CD4-positive, CD25-positive, alpha-beta regulatory T cell (primary cell): Measurements from ENCODE around the gene B4GALT6. TPM values are rescaled to one million over a fixed set of nuclear protein-coding genes. Genes with fewer than 3 reads are reported as not detected.
"Not testable (repeated sequence)": the region's sequence is repeated elsewhere in the genome, so short reads cannot be mapped to it uniquely, and the experiment has no call there.

Experiments
- ATAC-seq, 2 donors: fragments of 150-1000 bp; cut with Tn5 transposase; one replicate each; pipeline ENCODE4 v1.10.0; 2021; ENCODE audit warnings: low read depth in 2 of 2, moderate number of reproducible peaks in 2 of 2, moderate library complexity in 1 of 2
- DNase-seq, 3 donors: peaks; one replicate each; pipeline versions ENCODE4 v3.0.0 to v3.0.0-alpha.2; 2012 to 2022; ENCODE audit warnings: mixed read lengths in 1 of 3
- H3K27ac ChIP-seq: one replicate; pipeline ENCODE4 v1.7.0; 2013; ENCODE audit warnings: mild to moderate bottlenecking, low read length; ENCODE audit not compliant: insufficient read depth, poor library complexity, severe bottlenecking
- H3K27me3 ChIP-seq: one replicate; pipeline ENCODE4 v1.7.0; 2013; ENCODE audit warnings: low read length; ENCODE audit not compliant: control insufficient read depth, insufficient read depth
- H3K36me3 ChIP-seq: one replicate; pipeline ENCODE4 v1.7.0; 2013; ENCODE audit warnings: mild to moderate bottlenecking, low read length, moderate library complexity; ENCODE audit not compliant: control insufficient read depth, insufficient read depth
- H3K4me1 ChIP-seq: 2 replicates; pipeline ENCODE4 v1.7.0; 2013; ENCODE audit warnings: mild to moderate bottlenecking, low read length; ENCODE audit not compliant: insufficient read depth, control insufficient read depth, poor library complexity, severe bottlenecking
- H3K4me3 ChIP-seq: one replicate; pipeline ENCODE4 v1.7.0; 2013; ENCODE audit warnings: low read depth, mild to moderate bottlenecking, low read length, moderate library complexity
- H3K9me3 ChIP-seq, 2 experiments: 1 replicate in 1 of 2; 2 replicates in 1 of 2; pipeline ENCODE4 v1.7.0; 2013; ENCODE audit warnings: low read length in 2 of 2, mild to moderate bottlenecking in 1 of 2, moderate library complexity in 1 of 2; ENCODE audit not compliant: control insufficient read depth in 2 of 2
- H3K27ac Mint-ChIP-seq, 3 donors: one replicate each; pipeline ENCODE4 v1.8.0; 2020 to 2022; ENCODE audit warnings: mild to moderate bottlenecking in 3 of 3, mixed read lengths in 3 of 3, moderate library complexity in 2 of 3
- H3K27me3 Mint-ChIP-seq: one replicate; pipeline ENCODE4 v1.8.0; 2022; ENCODE audit warnings: mild to moderate bottlenecking, mixed read lengths
- H3K36me3 Mint-ChIP-seq: one replicate; pipeline ENCODE4 v1.8.0; 2020; ENCODE audit warnings: mixed read lengths
- H3K4me1 Mint-ChIP-seq, 4 donors: one replicate each; pipeline ENCODE4 v1.8.0; 2020 to 2022; ENCODE audit warnings: mixed read lengths in 4 of 4, mild to moderate bottlenecking in 1 of 4
- H3K4me3 Mint-ChIP-seq, 4 donors: one replicate each; pipeline ENCODE4 v1.8.0; 2020 to 2022; ENCODE audit warnings: mild to moderate bottlenecking in 4 of 4, mixed read lengths in 4 of 4, moderate library complexity in 3 of 4
- H3K9me3 Mint-ChIP-seq, 7 donors: one replicate each; pipeline ENCODE4 v1.8.0; 2020 to 2022; ENCODE audit warnings: mixed read lengths in 7 of 7, mild to moderate bottlenecking in 3 of 7, moderate library complexity in 2 of 7
- polyA plus RNA-seq, 4 donors: library from polyadenylated mRNA; unstranded; fragments of 300-500 nt; fragmentation: Illumina TruSeq; gene quantifications; one replicate each; pipeline ENCODE4 v1.2.3, GENCODE V29; 2021
- total RNA-seq: library from RNA; stranded (reverse); gene quantifications from one replicate; pipeline ENCODE4 v1.2.3, GENCODE V29; 2022

The B4GALT6 gene, protein sequence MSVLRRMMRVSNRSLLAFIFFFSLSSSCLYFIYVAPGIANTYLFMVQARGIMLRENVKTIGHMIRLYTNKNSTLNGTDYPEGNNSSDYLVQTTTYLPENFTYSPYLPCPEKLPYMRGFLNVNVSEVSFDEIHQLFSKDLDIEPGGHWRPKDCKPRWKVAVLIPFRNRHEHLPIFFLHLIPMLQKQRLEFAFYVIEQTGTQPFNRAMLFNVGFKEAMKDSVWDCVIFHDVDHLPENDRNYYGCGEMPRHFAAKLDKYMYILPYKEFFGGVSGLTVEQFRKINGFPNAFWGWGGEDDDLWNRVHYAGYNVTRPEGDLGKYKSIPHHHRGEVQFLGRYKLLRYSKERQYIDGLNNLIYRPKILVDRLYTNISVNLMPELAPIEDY
- total RNA-seq (0.47 TPM), polyA plus RNA-seq (not detected)

DNA sequence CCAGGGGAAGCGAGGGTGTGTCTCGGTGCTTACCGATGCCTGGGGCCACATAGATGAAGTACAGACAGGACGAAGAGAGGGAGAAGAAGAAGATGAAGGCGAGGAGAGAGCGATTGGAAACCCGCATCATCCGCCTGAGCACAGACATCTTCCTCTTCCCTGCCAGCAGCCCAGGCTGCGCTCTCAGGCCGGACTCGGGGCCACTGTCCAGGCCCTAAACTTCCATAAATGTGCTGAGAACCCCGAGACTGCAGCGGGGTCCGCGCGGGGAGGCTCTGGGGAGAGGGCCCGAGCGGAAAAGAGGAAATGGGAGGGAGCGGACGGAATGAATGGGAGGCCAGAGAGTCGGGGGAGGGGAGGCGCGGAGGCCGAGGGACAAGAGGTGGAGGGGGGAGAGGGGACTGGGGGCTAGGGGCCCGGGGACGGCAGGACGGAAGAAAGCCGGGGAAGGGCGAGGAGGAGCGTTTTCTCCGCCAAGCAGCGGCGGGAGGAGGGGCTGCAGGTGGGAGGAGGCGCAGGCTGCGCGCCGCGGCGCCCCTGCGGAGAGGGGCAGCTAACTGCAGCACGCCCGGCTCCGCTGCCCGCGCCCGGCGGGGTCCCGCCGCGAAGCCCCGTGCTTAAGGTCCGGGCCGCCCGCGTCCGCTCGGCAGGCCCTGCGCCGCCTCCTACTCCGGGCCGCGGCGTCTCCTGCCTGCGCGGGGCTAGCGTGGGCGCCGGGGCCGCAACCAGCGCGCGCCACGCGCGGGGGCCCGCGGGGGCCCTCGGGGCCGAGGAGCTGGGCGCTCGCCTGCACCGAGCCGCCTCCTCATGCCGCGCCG is at the start of gene B4GALT6:
Gene B4GALT6 (minus strand): TSS at position 303 of the 818 bp plus-strand sequence. CDS start 155 bp downstream, at position 148.
- peaks cover 40% of the 10 kb centered on the region for H3K27me3 ChIP-seq
- peaks cover 12% of the 10 kb centered on the region for H3K4me1 ChIP-seq
- peak in 1 of 2 donors; percentile 32 for ATAC-seq
- Mint-ChIP-seq H3K27ac (no peak within 1 kb of the TSS), H3K9me3 (peaks cover 0 to 7% (median 0%) of the 10 kb centered on the region in 7 donors), H3K4me3 (peak within 1 kb of the TSS; percentile 85 to 93 (median 88)), H3K4me1 (peaks cover 0 to 21% (median 7%) of the 10 kb centered on the region in 4 donors), H3K27me3 (peaks cover 68% of the 10 kb centered on the region), H3K36me3 (no peaks in the 10 kb centered on the region)
- no peaks in the 10 kb centered on the region for H3K36me3 ChIP-seq
- H3K9me3 ChIP-seq, result no peaks in the 10 kb centered on the region
- H3K4me3 ChIP-seq, result no peak within 1 kb of the TSS
- peak in 1 of 3 donors; percentile 7 for DNase-seq
- no peak within 1 kb of the TSS for H3K27ac ChIP-seq

DNA sequence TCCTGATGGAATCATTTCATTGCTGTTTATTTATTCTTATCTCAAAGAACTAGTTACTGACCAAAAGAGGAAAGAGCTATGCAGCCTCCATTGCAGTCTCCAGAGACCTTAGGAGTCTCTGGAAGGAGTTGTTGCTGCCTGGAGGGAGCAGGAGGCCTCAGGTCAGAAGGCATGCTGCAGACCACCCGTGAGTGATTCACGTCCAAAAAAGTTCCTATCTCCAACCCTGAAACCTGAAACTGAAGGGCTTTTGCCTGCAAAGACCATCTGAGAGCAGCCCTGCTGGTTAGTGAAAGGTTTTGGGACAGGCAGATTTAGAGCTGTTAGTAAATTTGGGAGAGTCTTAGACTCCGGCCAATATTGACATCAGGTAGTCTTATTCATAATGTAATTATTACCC is 47.2 kb upstream of the B4GALT6 start:
- peaks cover 9% of the 10 kb centered on the region for H3K27me3 ChIP-seq
- peaks cover 0 to 1% (median 0%) of the 10 kb centered on the region in 7 donors for H3K9me3 Mint-ChIP-seq
- no peak overlapping the region for H3K4me3 Mint-ChIP-seq
- no peak overlapping the region for H3K27ac ChIP-seq
- H3K36me3 Mint-ChIP-seq, result no peaks in the 10 kb centered on the region
- no peak overlapping the region for H3K27ac Mint-ChIP-seq
- no peak for DNase-seq
- peaks cover 15% of the 10 kb centered on the region for H3K27me3 Mint-ChIP-seq
- no peak overlapping the region for H3K4me3 ChIP-seq
- ATAC-seq, result no peak
- H3K4me1 ChIP-seq, result no peaks in the 10 kb centered on the region
- H3K9me3 ChIP-seq, result no peaks in the 10 kb centered on the region
- no peaks in the 10 kb centered on the region for H3K36me3 ChIP-seq
- H3K4me1 Mint-ChIP-seq, result no peaks in the 10 kb centered on the region

DNA sequence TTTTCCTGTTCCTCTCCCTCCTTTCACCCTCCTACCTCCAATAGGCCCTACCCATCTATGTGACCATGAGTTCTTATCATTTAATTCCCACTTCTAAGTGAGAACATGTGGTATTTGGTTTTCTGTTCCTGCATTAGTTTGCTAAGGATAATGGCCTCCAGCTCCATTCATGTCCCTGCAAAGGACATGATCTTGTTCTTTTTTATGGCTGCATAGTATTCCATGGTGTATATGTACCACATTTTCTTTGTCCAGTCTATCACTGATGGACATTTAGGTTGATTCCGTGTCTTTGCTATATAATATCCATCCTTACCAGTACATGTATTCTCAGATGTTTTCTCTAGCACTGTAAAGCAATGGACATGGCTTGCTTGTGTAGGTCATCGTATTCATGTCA is 44.8 kb upstream of the B4GALT6 start:
- not testable (repeated sequence) for H3K9me3 ChIP-seq, H3K4me3 Mint-ChIP-seq, H3K4me3 ChIP-seq, H3K36me3 ChIP-seq, H3K4me1 Mint-ChIP-seq, H3K36me3 Mint-ChIP-seq, H3K4me1 ChIP-seq, DNase-seq, H3K27ac Mint-ChIP-seq, H3K9me3 Mint-ChIP-seq, H3K27ac ChIP-seq, ATAC-seq
- peaks cover 34% of the 10 kb centered on the region for H3K27me3 Mint-ChIP-seq
- H3K27me3 ChIP-seq, result peaks cover 16% of the 10 kb centered on the region

DNA sequence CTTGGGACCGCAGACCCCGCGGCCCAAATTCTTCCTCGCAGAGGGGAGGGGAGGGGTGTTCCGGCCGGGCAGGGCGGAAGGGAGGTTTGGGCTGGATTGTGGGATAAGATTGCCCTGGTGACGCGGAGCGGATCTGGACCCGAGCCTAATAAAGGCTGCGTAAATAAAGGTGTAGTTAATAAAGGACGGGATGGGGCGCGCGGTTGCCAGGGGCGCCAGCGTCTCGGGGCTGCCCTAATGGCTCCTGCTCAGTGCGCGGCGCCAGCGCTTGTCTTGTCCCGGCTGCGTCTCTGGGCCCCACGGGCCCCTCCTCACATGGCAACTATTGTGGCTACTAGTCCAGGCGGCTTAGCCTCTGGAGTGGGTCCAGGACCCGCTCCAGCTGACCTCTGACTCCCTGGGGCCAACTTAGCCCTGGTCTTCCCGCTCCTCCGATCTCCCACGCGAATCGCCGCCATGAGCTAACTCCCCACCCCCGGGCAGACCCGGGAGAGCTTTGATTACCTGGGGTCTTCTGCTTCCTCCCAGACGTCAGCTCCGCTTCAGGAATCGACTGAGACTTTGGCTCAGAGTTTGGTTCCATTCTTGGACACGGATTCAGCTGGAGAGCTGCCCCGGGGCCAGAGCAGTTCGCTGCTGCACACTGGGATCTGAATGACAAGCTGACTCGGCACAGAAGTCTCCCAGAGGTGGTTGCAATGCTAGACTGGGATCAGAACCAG is 39.8 kb upstream of the B4GALT6 start:
- H3K27me3 Mint-ChIP-seq, result peaks cover 35% of the 10 kb centered on the region
- Histone ChIP-seq H3K27ac (no peak overlapping the region), H3K9me3 (no peaks in the 10 kb centered on the region), H3K4me3 (no peak overlapping the region), H3K36me3 (no peaks in the 10 kb centered on the region), H3K27me3 (peaks cover 21% of the 10 kb centered on the region), H3K4me1 (no peaks in the 10 kb centered on the region)
- DNase-seq (no peak), ATAC-seq (no peak)
- no peaks in the 10 kb centered on the region for H3K36me3 Mint-ChIP-seq
- peak overlapping the region in 2 of 4 donors; percentile 61 to 62 for H3K4me3 Mint-ChIP-seq
- H3K27ac Mint-ChIP-seq, result no peak overlapping the region
- H3K9me3 Mint-ChIP-seq, result peaks cover 0 to 6% (median 0%) of the 10 kb centered on the region in 7 donors
- peaks cover 0 to 4% (median 3%) of the 10 kb centered on the region in 4 donors for H3K4me1 Mint-ChIP-seq

DNA sequence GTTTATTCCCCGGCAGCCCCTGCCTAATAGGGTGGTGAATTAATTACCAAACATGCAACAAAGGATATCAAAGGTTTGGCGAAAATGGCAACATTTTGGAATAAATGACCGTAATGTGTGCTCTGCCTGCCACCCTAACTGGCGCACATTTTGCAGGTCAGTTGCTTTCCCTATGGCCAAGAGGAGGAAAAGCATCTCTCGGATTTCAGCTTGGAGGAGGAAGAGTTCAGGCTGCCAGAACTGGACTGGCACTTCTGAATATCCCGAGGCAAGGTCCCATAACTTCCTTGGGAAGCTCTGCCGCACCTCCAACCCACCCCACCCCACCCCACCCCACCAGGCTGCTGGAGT is 39.2 kb upstream of the B4GALT6 start:
- H3K27me3 Mint-ChIP-seq, result peaks cover 35% of the 10 kb centered on the region
- Histone ChIP-seq H3K27me3 (peaks cover 21% of the 10 kb centered on the region), H3K4me3 (no peak overlapping the region), H3K4me1 (no peaks in the 10 kb centered on the region), H3K36me3 (no peaks in the 10 kb centered on the region), H3K9me3 (no peaks in the 10 kb centered on the region), H3K27ac (no peak overlapping the region)
- ATAC-seq (no peak), DNase-seq (no peak)
- no peak overlapping the region for H3K27ac Mint-ChIP-seq
- H3K4me3 Mint-ChIP-seq, result no peak overlapping the region
- H3K36me3 Mint-ChIP-seq, result no peaks in the 10 kb centered on the region
- H3K4me1 Mint-ChIP-seq, result peaks cover 0 to 4% (median 3%) of the 10 kb centered on the region in 4 donors
- H3K9me3 Mint-ChIP-seq, result peaks cover 0 to 8% (median 0%) of the 10 kb centered on the region in 7 donors

DNA sequence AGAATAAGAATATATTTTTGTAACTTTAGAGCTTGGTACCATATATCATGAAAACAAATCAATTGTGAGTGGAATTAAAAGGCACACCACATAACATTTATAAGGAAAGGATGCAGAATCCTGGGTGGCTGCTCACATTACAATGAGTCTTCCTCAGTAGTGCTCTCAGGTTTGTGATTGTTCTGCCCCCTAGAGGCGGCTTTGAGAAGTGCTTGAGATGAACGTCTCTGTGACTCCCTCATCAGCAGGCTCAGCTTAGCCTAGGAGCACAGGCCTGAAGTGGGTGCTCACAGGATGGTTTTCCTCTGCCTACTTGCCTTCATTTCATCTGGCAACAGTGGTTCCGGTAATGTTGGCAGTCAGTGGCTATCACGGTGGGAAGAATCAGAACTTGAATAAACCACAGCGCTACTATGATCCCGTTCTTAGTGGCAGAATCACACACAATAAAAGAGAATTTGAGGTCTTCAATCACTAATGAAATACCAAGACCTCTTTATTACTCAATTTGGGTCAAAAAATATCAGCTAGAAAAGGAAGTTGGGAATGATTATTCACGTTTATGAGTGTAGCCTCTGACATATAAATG is 38.1 kb upstream of the B4GALT6 start:
- no peaks in the 10 kb centered on the region for H3K9me3 ChIP-seq
- Mint-ChIP-seq H3K9me3 (peaks cover 0 to 8% (median 0%) of the 10 kb centered on the region in 7 donors), H3K4me1 (peaks cover 0 to 4% (median 3%) of the 10 kb centered on the region in 4 donors), H3K36me3 (no peaks in the 10 kb centered on the region), H3K27ac (no peak overlapping the region), H3K4me3 (no peak overlapping the region), H3K27me3 (peaks cover 30% of the 10 kb centered on the region)
- DNase-seq, result peak; percentile 15 to 76 (median 43)
- no peaks in the 10 kb centered on the region for H3K36me3 ChIP-seq
- H3K27ac ChIP-seq, result no peak overlapping the region
- H3K27me3 ChIP-seq, result peaks cover 21% of the 10 kb centered on the region
- H3K4me1 ChIP-seq, result no peaks in the 10 kb centered on the region
- ATAC-seq, result peak; percentile 52 to 76
- H3K4me3 ChIP-seq, result no peak overlapping the region

DNA sequence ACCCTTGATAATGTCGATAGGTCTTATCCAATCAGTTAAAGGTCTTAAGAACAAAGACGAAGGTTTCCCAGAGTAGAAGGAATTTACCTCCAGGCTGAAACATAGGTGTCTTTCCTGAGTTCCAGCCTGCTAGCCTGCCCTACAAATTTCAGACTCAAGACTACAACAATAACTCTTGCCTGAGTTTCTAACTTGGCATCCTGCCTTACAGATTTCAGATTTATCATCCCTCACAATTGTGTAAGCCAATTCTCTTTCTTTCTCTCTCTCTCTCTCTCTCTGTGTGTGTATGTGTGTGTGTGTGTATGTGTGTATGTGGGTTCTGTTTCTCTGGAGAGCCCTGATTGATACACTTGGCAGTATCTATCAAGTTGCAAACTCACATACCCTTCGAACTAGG is 37.2 kb upstream of the B4GALT6 start:
- Mint-ChIP-seq H3K4me3 (no peak overlapping the region), H3K27me3 (peaks cover 30% of the 10 kb centered on the region), H3K4me1 (peaks cover 0 to 4% (median 3%) of the 10 kb centered on the region in 4 donors), H3K27ac (no peak overlapping the region), H3K36me3 (no peaks in the 10 kb centered on the region), H3K9me3 (peaks cover 0 to 8% (median 0%) of the 10 kb centered on the region in 7 donors)
- Histone ChIP-seq H3K27ac (no peak overlapping the region), H3K9me3 (no peaks in the 10 kb centered on the region), H3K4me1 (no peaks in the 10 kb centered on the region), H3K36me3 (no peaks in the 10 kb centered on the region), H3K27me3 (peaks cover 21% of the 10 kb centered on the region), H3K4me3 (no peak overlapping the region)
- DNase-seq (no peak), ATAC-seq (no peak)
